D721Med (cell line): ENCODE measurements around the gene RALGAPB.

Experiments used
- DNase-seq: peaks from one replicate; pipeline ENCODE4 v3.0.0; 2011; ENCODE audit warnings: low spot score; ENCODE audit not compliant: insufficient read length
- FAIRE-seq: peaks from 2 replicates; lab custom pipeline; 2011; peaks lifted over from hg19 to GRCh38; lab: Jason Lieb, UNC
- CTCF ChIP-seq: IDR thresholded peaks from 2 replicates; pipeline ENCODE4 v1.5.1; 2012; ENCODE audit warnings: mild to moderate bottlenecking, control low read depth; ENCODE audit not compliant: insufficient read depth; ENCODE audit errors: missing control alignments

RALGAPB gene

GRCh38 chr20:38569747-38570525 lies 97.3 kb downstream of the RALGAPB start:
- DNase-seq (no peak), FAIRE-seq (no peak)
- TF ChIP-seq CTCF = no peak

- no peak for FAIRE-seq
- TF ChIP-seq CTCF = no peak
- DNase-seq = no peak
These were observed 100.8 kb downstream of the RALGAPB start for GRCh38 chr20:38573413-38573812.

DNA sequence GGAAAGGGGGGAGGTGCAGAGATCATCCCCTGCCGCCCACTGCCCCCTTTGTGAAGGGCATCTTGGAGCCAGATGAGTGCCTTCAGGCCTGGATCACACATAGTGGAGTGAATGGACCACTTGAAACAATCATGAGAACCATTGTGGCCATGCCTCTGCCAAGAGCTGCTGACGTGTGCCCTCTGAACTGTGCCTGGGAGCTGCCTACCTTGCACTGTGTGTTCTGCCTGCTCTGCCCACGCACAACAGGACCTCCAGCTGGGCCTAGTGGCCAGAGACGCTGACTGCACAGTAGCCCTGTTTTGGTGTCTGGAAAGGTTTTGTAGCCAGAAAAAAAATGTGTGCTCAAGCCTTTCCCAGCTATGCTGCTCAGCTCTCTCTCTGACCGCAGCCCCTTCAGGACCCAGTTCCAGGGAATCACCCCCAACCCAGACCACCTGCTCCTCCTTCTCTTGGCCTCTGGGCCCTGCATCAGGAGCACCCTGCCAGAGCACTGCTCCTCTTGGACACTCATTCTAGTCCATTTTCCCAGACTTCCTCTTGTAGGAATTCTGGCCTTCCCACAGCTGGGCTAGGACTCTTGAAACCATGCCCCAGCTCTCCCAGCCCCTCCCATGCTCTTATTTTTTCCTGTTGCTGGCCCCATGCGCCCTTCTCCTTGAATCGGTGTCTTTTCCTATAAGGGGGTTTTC lies 106.7 kb downstream of the RALGAPB start:
- DNase-seq (no peak), FAIRE-seq (no peak)
- TF ChIP-seq CTCF = no peak

DNA sequence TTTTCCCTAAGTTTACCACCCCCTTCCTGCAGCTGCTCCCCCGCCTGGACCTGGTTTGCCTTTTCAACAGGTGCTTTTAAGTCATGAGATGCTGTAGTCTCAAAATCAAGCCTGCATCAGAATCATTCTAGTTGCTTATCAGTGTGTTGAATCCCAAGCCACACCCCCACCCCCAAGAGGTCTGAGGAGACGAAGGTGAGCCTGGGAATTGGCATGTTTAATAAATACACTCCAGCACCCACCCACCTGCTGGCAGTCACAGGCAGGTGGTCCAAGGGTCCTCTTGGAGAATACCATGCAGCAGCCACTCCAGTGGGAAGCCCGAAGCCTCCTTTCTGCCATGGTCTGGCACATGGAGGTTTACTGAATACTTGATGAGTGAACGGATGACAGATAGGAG lies 107.3 kb downstream of the RALGAPB start:
- FAIRE-seq (no peak), DNase-seq (no peak)
- TF ChIP-seq CTCF = no peak

DNA sequence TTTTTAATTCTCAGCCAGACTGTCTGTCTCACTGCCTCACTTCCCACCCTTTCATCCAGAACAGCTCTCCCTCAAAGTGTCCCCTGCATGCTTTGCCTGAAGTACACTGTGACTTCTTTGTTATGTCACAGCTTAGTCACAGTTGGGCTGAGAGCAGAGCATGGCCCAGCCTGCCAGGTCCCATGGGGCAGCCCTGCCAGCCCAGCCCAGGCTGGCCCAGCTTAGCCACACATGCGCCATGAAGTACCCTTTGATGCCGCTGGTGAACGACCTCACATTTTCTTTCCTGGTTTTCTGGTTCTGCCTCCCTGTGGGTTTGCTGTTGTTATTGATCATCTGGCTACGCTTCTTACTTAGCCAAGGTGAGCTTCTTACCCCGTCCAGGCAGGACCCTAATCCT lies 108.4 kb downstream of the RALGAPB start, which contains the start of gene ADIG:
Gene ADIG, plus strand, starts transcription at position 185 of the 400 bp plus-strand sequence. Its CDS starts 54 bp downstream, at position 239.
- no peak for FAIRE-seq

DNA sequence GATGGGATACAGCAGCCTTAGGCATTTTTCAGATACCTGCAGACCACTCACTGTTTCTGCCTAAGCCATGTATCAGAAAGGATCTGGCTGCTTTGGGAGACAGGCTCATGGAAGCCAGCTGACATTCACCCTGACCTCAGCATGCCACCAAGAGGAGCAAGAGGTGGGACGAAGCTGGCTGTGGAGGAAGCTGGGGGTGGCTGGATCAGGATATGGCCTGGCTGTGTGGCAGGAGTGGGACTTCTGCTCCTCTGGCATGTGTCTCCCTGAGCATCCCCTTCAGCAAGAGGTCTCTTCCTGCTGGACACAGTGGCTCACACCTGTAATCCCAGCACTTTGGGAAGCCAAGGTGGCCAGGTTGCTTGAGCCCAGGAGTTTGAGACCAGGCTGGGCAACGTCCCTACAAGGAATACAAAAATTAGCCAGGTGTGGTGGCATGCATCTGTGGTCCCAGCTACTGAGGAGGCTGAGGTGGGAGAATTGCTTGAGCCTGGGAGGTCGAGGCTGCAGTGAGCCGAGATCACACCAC lies 109.3 kb downstream of the RALGAPB start:
- no peak for TF ChIP-seq CTCF
- FAIRE-seq = no peak

More for the DNA sequence above, 108.4 kb downstream of the RALGAPB start, which contains the start of gene ADIG:
- no peak for DNase-seq
- TF ChIP-seq CTCF = no peak

More for the DNA sequence above, 109.3 kb downstream of the RALGAPB start:
- DNase-seq = no peak
